Measurements from ENCODE around the gene C7orf57.
A peak's percentile ranks its signal among the peaks of the same experiment; 100 is the strongest.

C7orf57 gene

DNA sequence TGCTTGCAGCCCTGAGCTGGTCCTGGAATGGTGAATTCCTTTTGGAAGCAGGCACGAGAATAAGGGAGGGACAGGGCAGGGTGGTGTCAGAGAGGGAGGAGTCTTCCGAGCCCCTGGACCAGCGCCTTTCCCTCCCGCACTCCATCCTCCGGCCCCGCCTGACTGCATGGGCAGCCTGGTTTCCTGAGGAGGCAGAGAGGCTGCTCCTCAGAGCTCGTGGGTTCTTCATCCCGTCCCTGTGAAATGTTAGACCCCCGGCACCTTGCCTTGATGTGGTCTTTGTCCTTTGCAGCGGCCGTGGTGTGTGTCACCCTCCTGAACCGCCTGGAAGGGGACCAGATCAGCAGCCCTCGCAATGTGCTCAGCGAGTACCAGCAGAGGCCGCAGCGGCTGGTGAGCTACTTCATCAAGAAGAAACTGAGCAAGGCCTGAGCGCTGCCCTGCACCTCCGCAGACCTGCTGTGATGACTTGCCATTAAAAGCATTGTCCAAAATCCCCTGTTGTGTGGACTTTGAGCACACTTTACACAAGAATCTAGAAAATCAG lies 72.7 kb downstream of the C7orf57 start:
- DNase-seq (ENCODE audit: extremely low read depth in 1 of 2, low read depth in 1 of 2), result no peak

DNA sequence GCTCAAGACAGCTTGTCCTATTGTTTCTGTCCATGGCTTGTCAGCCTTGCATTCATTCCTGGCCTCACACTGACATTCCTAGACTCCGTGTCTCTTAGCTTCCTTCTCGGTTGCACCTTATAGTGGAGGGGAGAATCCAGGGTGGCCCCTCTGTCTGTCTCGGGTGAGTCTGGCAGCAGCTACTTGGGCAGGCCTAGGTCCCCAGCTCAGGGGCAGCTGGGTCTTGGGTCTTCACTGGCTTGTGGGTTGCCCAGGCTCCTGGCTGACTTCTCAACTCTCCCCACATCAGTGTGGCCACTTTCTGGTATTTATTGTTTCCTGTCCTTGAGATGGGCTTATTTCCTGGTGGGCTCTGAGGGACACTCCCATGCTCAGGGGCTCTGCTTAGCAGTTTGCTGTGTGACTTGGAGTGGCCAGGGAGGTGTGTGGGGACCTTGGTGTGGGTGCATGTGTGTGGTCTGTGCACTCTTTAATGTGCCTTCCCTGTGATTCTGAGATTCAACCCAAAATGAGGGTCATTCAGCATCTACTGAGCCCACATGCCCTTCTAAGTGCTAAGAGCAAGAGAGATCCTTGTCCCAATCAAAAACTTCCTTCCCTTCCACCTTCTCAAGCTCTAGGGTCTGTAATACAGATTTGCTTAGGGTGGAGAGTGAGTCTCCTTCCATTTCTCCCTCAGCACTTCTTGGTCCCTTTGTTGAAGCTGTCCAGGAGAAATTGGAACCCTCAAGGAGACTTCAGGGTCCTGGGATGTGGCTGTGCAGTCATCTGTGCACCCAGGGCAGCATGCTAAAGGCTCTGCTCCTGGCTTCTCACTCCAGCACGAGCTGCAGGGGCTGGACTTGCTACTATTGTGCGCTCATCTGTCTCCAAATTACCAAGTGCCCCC lies 73.9 kb downstream of the C7orf57 start:
- no peak for DNase-seq (ENCODE audit: extremely low read depth in 1 of 2, low read depth in 1 of 2)

GRCh38 chr7:48109848-48110663 lies 74.7 kb downstream of the C7orf57 start:
- DNase-seq (ENCODE audit: extremely low read depth in 1 of 2, low read depth in 1 of 2), result peak; percentile 58 to 71

- no peak for DNase-seq (ENCODE audit: extremely low read depth in 1 of 2, low read depth in 1 of 2)
These were observed 75.5 kb downstream of the C7orf57 start for GRCh38 chr7:48110868-48111267.
